ENCODE data around the gene PDSS2.

DNA sequence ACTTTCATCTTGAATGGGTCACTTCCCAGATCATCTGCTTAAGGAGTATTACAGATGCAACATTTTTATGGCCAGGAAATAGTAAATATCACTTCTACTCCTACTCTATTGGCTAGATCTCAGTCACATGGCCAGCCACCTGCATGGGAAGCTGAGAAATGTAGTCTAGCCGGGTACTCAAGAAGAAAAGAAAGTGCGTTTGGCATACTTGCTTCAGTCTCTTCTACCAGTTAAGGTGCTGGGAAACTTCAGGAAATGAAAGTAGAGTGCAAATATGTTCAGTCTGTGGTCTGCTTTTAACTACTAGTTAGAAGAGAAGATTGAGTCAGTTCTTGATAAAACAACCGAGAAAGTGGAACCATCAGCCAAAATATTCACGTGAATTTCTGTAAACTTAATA lies 129.2 kb downstream of the PDSS2 start:
- TF ChIP-seq, protein P1, sequence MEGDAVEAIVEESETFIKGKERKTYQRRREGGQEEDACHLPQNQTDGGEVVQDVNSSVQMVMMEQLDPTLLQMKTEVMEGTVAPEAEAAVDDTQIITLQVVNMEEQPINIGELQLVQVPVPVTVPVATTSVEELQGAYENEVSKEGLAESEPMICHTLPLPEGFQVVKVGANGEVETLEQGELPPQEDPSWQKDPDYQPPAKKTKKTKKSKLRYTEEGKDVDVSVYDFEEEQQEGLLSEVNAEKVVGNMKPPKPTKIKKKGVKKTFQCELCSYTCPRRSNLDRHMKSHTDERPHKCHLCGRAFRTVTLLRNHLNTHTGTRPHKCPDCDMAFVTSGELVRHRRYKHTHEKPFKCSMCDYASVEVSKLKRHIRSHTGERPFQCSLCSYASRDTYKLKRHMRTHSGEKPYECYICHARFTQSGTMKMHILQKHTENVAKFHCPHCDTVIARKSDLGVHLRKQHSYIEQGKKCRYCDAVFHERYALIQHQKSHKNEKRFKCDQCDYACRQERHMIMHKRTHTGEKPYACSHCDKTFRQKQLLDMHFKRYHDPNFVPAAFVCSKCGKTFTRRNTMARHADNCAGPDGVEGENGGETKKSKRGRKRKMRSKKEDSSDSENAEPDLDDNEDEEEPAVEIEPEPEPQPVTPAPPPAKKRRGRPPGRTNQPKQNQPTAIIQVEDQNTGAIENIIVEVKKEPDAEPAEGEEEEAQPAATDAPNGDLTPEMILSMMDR (IDR thresholded peaks at IDR 0.05) = no peak
- no peak for TF ChIP-seq POLR2A (IDR thresholded peaks at IDR 0.05)

Measured in heart left ventricle (tissue), 13 donors.